T-helper 2 cell treated with Interferon-gamma antibody and Interleukin-4, amounts not matched to agents 100 ng/mL and 5 ng/mL, for 36 hours (primary cell): Measurements from ENCODE around the gene DRD3. TPM values are rescaled to one million over a fixed set of nuclear protein-coding genes. Genes with fewer than 3 reads are reported as not detected.

Source experiments
- intact Hi-C: fragments of 100-400 bp; cut with micrococcal nuclease; formaldehyde crosslinking; loops from one replicate; pipeline ENCODE4 v1.15.1; 2023
- total RNA-seq: library from RNA; stranded (reverse); gene quantifications from 2 replicates; pipeline ENCODE4 v1.2.3, GENCODE V29; 2022

The DRD3 gene
- total RNA-seq = not detected in 2 replicates

DNA sequence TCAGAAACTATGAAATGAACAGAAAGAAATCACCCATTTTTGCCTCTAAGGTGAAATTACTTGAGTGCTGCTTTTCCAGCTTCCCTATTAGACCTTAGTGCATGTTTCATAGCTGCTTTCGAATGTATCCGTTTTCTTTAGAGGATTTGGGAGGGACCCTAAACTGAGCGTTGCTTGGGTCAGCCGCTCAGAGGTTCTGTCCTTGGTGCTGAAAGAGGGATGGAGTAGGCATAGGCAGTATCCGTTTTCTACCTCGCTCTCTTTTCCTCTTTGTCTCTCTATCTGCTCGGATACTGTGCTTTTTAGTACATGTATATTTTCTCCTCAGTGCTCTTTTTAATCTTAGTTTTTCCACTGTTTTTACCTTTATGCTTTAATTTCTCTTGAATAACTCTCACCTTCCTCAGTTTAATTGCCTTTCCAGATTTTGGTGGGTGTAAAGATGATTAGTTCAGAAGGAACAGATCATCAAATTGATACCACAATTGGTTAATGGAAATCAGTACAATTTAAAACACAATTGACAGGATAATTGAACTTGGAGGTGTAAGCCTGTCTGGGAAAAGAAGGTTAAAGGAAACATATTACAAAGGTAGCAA lies at the start of gene DRD3:
Gene DRD3 (minus strand): TSS at position 283 of the 599 bp plus-strand sequence. CDS start 7,060 bp downstream, outside the sequence.
- intact Hi-C loops = no loop called here

DNA sequence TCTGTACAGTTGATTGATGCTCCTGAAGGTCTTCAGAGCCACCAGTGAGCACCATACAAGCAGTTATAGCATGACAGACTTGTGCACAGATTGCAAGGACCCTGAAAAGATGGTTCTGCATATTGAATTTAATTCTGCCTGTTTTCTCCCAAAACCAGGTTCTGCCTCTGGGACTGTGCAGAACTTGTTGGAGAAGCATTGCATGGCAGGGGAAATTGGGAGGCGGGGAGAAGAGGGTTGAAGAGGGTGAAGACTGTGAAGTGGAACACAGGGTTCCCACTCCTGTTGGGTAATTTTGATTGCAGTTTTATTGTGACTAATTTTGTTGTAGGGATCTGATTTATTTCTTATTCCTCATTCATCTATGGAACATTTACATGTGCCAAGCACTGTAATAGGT lies 48.2 kb upstream of the DRD3 start:
- intact Hi-C loops = no loop called here

DNA sequence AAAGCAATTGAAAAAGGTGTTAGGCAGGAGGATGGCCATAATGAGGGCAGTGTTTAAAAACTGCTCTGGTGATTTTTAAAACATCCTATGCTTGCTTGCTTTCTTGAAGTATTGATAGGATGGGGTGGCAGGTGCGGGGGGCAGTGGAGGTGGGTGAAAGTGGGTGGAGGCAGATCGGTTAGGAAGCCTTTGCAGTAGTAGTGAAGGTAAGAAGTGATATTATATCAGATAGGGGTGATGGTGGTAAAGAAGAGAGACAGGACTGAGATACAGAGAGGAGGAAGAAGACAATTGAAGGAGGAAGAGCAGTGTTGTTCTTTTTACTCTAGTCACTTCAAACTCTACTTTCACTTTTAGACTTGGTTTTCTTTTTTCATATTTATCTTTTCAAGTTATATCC lies 47.5 kb upstream of the DRD3 start:
- intact Hi-C loops = no loop called here

GRCh38 chr3:114223143-114223542 lies 44.3 kb upstream of the DRD3 start:
- intact Hi-C loops = loop anchor here (1.0 to 5.0 kb wide), 2 partner anchors 8 to 104 kb away; no protein-coding TSS in a partner anchor

DNA sequence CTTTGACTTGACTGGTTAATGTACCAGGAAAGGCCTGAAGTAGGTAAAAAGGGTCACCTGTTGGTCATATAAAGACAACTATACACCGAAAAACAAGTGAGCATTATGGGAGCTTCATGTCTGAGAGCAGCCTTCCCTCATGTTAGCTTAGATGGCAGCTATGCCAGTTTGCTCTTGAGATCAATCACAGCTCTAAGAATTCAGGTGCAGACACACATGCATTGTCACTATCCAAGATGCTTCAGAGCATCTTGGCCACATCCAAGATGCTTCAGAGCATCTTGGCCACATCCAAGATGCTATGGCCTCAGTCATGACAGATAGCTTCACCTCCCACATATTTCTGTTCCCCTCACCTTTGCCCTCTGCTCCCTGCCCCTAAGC lies 43.0 kb upstream of the DRD3 start:
- intact Hi-C loops = loop anchor here (1.0 to 5.0 kb wide), 2 partner anchors 21 to 105 kb away; no protein-coding TSS in a partner anchor

DNA sequence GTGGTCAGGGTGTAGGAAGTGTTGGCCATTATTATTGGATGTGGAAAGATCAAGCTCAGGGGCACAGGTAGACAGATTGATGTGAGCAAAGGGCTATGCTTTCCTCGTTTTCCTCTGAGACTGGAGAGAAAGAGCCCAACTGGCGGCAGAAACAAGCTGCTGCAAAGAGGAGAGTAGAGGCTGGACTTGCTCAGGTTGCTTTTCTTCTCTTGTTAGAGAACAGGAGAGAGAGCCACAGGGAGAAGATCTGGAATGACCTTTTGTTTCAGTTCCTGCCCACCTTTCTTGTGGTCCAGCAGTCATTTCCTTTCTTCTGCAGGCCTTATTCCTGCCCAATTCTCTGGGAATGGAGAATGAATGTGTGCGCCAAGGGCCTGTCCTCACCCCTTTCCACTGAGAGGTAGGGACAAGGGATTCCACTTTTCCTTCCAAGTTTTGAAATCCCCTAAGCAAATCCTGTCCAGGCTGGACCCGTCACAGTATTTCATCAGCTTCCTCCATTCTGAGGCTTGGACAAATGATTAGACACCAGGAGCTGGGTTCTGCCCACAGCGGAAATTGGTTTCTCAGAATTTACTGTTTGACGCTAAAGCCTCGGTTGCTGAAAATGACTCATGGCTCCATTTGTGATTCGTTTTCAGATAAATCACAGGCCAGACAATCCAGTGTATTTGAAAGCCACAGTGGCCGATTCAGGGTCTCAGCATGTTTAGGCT lies 42.5 kb upstream of the DRD3 start:
- intact Hi-C loops = loop anchor here (1.0 to 5.0 kb wide), 2 partner anchors 22 to 106 kb away; no protein-coding TSS in a partner anchor

DNA sequence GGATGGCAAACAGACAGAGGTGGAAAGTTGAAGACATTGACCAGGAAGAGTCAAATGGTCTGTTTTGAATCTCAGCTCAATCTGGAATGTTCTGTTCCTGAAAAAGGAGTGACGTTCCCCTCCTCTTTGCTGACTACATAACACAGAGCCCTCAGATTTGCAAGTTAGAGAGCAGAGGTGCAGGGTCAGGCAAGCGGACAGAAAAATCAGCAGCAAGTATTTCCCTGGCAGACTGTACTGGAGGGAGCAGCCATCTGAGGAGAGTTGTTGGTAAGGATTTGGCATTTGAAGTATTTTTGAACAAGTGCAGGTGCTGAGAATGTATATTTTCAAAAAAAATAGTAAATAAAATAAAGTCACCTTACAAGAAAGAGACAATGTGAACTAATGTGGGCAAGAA lies 40.9 kb upstream of the DRD3 start:
- intact Hi-C loops = loop anchor here (5.0 kb wide), 1 partner anchor 108 kb away; no protein-coding TSS in a partner anchor

DNA sequence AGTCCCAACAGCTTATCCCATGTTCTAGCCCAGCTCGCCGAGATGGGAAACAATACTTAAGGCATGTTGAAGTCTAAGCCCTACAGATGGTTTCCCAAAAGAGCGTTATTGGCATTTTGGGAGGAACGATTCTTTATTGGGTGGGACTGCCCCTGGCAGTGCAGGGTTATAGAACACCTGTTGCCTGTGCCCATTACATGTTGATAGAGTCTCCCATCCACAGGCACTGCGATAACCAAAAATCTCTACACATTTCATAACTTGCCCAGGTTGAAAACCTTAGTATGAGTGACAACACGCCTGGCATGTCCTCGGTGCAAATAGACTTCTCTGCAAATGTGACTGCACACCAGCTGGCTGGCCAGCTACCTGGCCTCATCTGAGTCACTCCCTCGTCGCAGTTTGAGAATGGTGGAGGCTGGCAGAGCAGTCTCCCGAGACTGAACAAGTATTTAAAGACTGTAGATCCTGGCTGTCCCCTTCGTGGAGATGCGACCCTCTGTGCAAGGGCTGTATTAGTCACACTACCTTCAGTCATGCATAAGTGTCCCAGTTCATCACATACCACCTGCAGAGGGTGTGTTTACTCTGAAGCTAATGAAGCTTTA lies 39.8 kb upstream of the DRD3 start:
- intact Hi-C loops = no loop called here

DNA sequence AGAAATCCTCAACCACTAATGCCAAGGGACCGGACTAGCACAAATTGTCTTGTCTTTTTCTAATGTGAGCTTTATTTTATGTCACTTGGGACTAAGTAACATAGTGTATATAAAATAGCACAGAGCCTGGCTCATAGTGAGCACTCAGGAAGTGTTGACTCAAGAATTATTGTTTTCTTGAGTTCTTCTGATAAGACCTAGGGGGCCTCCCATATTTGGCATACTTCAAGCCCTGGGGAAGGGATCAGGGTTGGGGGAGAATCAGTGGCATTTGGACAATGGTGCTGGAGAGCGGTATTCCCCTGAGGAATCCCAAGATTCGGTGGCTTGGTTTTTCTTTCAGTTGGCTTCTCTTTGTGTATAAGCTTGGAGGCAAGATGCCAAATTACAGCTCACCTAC lies 39.2 kb upstream of the DRD3 start:
- intact Hi-C loops = no loop called here

- intact Hi-C loops = no loop called here
These were observed 38.4 kb upstream of the DRD3 start for GRCh38 chr3:114217266-114217665.

DNA sequence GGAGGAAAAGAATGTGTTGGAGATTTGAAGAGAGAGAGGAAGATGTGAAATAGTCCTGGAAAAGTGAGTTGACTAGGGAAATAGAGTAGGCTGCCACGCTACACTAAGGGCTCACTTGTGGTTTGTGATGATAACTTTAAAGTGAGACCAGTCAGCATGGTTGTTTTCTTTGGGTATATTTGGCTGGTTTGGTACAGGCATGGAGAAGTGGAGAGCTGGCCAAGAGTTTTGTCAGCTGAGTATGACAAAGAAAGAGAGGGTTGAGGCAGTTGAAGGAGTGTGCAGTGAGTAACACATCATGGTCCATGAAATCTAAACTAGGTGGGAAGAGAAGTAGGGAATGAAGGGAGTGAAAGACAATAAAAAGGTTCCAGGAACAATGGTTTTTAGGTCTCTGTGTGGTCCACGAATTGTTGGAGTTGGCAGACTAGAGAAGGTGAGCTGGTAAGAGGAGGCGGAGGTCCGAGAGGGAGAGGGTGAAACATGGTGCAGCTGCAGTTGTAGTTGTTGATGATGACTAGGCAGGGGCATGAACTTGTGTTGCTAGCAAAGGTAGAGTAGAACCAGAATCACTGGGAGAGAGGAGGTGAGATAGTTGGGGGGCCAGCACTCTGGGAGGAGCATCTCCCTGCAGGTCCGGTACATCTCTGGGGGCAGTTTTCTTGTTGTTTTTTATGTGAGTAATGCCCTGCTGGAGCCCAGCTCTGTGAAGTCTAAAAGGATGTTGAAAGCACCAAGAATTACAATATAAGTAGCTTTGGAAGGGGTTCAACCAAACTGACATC lies 37.5 kb upstream of the DRD3 start:
- intact Hi-C loops = no loop called here

DNA sequence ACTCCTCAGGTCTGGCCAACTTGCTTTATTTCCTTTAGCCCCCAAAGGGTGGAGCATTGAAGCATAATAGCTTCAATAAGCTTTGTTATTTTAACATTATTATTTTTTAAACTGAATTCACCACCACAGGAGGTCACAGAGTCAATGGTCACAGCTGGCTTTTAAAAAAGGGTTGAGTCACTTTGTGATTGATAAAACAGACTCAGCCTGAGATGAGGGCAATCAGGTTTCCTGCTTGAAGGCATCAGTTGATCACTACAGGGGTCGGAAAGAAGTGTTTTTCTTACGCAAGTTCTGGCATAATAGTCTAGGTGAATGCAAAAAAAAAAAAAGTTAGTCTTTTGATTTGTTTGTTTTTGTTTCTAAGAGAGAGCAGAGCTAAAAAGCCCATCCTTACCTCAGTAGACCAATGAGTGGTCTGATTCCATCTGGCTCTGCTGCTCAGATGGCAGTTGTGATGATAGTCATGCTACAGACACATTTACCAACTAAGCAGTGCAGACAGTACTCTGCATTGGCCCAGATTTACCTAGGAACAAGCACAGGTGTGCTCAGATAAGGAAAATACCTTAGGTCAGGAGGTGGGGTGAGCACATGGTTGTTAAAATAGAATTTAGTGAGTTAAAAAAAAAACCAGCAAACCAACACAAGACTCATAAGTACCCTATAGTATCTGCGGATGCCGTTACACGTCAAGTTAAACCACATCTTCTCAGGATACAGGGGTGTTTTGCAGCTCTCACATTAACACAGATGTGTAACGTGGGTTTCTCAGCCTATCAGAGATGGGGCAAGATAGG lies 35.9 kb upstream of the DRD3 start:
- intact Hi-C loops = loop anchor here (1.0 to 5.0 kb wide), 8 partner anchors 9 to 933 kb away; partner anchors contain the start of genes ATP6V1A, CCDC191, NAA50 and QTRT2

GRCh38 chr3:114213627-114214541 lies 35.0 kb upstream of the DRD3 start:
- intact Hi-C loops = loop anchor here (1.0 to 5.0 kb wide), 9 partner anchors 29 to 933 kb away; partner anchors contain the start of genes ATP6V1A, CCDC191, NAA50 and QTRT2

GRCh38 chr3:114213292-114213626 lies 34.4 kb upstream of the DRD3 start:
- intact Hi-C loops = loop anchor here (1.0 to 5.0 kb wide), 4 partner anchors 30 to 466 kb away; partner anchors contain the start of genes ATP6V1A and NAA50

DNA sequence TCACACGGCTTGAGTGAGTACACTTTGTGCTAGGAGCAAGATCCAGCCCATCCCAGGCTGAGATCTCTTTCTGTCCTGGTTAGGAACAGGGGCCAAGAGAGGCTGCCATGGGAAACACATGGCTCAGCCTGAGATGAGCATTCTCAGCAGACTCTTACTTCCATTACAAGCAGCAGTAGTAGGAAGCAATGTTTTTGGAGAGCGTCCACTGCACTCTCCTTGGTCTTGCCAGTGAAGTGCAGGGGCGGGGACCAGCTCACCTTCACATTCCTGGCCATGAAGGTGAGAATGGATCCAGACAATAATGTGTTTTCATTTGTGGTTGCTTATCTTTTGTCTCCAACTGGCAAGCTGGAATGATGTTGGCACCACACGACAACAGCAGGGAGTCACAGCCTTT lies 33.8 kb upstream of the DRD3 start:
- intact Hi-C loops = loop anchor here (1.0 to 5.0 kb wide), 4 partner anchors 30 to 465 kb away; partner anchors contain the start of genes ATP6V1A and NAA50

- intact Hi-C loops = no loop called here
These were observed 28.9 kb upstream of the DRD3 start for GRCh38 chr3:114207768-114208167.

- intact Hi-C loops = no loop called here
These were observed 27.5 kb upstream of the DRD3 start for GRCh38 chr3:114206342-114206741.

- intact Hi-C loops = no loop called here
These were observed 26.7 kb upstream of the DRD3 start for GRCh38 chr3:114205541-114205940.

DNA sequence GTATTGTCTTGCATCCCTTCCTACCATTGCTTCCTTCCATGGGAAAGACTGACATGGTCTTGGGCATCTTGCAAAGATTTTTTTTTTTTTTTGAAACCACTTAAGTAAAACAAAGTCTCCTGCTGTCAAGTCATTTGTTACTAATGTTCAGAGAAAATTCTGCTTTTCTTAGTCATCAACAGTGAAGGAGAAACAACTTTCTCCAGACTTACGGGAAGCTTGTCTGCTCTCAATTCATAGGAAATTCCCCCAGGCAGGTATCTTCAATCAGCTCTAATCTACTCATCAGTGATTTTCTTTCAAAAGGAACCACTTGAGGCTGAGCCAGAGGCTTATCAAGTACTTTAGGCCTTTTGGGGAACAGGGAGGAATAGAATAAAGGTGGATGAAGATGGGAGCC lies 15.9 kb upstream of the DRD3 start:
- intact Hi-C loops = no loop called here
